Erythroblast (primary cell): ENCODE results near the gene NUP210.

Experiments used
- GATA1 ChIP-seq: IDR thresholded peaks from 2 replicates; pipeline ENCODE4 v1.6.1; 2011; ENCODE audit warnings: low read depth, mild to moderate bottlenecking, control low read depth, low read length, moderate library complexity
- POLR2A ChIP-seq: IDR thresholded peaks from 2 replicates; pipeline ENCODE4 v1.6.1; 2011; ENCODE audit warnings: mild to moderate bottlenecking, low read length

GRCh38 chr3:13269711-13270378, 150.3 kb downstream of the NUP210 start:
- TF ChIP-seq POLR2A = no peak
- TF ChIP-seq GATA1 = no peak
